A172 (cell line): ENCODE measurements around the gene DACH2. TPM values are rescaled to one million over a fixed set of nuclear protein-coding genes. Genes with fewer than 3 reads are reported as not detected.
"Not testable (repeated sequence)": the region's sequence is repeated elsewhere in the genome, so short reads cannot be mapped to it uniquely, and the experiment has no call there.

Experiments used
- DNase-seq: peaks from one replicate; pipeline ENCODE4 v3.0.0-alpha.2; 2015; ENCODE audit warnings: low spot score
- total RNA-seq: library from RNA; depleted of rRNA; stranded (reverse); fragments of >200 nt; shearing (Covaris generic); gene quantifications from 2 replicates; pipeline ENCODE4 v1.2.3, GENCODE V29; 2014; rRNA removed

The DACH2 gene
- not detected in 2 replicates for total RNA-seq

- DNase-seq, result no peak
Measured at GRCh38 chrX:86148024-86148511, at the start of gene DACH2. DACH2 (plus strand) TSS chrX:86148451.

DNA sequence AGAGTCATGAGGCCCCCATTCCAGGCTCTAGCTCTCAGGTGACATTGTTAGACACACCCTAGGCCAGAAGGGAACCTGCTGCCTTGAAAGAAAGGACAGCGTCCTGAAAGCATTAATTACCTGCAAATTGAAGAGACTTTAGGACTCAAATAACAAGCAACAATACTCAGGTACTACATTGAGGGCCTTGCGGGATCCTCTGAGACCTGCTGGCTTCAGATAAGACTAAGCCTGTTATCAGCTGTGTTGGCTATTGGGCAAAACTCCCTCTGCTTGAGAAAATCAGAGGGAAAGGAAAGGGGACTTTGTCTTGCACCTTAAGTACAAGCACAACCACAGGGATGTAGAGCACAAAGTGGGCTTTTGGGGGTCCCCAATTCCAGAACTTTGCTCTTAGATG, 45.9 kb upstream of the DACH2 start:
- no peak for DNase-seq

- no peak for DNase-seq
Measured at GRCh38 chrX:86103061-86103460, 45.2 kb upstream of the DACH2 start.

- DNase-seq, result no peak
Measured at GRCh38 chrX:86104526-86104925, 43.7 kb upstream of the DACH2 start.

DNA sequence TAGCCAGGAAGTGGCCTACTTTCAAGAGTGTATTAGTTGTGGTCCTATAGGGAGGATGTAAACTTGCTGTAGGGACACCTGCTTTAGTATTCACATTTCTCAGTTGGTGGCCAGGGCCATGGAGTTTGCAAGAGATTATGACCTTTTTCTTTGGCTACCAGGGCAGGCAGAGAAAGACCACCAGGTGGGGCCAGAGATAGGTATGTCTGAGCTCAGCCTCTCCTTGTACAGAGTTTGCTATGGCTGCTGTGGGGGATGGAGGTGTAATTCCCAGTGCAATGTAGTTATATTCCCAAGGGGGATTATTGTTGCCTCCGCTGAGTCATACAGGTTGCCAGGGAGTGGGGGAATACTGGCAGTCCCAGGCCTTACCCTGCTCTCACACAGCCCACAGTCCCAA, 26.3 kb upstream of the DACH2 start:
- no peak for DNase-seq

DNA sequence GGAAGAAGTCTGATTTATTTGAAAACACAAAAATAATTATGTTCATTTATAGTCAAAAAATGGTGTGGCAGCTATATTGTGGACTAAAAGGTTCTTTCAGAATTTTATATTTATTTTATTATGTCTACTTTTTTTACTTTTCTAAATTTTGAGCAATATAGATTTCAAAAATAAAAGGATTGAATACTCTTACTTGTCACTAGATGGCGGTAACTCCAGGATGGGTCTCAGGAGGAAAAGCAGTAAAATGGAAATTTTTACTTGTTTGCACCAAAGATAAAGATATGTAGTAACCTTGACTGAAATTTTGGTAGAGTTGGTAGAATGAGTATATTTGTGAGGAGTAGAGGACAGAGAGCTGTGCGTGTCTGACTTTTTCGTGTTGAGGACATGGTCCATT, 14.5 kb upstream of the DACH2 start:
- no peak for DNase-seq

DNA sequence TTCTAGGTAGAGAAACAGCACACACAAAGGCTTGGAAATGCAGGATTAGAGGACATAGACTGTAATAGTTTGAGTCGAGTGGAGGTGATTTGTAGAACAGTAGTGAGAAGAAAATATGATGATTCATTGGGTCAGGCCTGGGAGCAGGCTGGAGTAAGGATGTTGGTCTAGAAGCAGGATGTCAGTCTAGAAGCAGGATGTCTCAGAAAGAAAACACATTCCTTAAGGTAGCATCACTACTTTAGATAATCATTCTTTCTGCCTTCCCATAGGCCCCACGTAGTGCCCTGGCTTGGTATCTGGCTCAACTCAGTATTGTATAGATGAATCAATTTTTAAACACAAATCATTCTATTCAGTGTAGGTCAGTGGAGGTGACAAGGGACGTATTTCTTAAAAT, 11.2 kb upstream of the DACH2 start:
- no peak for DNase-seq

DNA sequence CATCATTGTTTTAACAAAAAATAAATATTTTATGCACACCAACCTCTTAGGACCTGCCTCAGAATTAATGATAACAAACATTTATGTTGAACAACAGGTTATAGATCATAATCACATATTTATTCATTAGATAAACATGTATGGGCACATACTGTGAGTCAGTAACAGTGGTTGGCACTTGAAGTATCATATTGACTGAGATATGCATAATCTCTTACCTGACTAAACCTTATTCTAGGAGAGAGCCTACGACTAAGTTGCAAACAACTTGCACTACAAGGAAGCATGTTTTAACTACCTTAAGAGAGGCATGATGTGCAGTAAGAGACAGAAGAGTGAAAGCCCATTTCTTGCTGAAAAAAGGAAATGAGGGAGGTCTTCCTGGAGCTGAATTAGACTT, 6.5 kb upstream of the DACH2 start:
- no peak for DNase-seq

- DNase-seq, result no peak
Measured at GRCh38 chrX:86146102-86146501, 2.1 kb upstream of the DACH2 start.

- no peak for DNase-seq
Measured at GRCh38 chrX:86148594-86148993, 343 bp downstream of the DACH2 start.

DNA sequence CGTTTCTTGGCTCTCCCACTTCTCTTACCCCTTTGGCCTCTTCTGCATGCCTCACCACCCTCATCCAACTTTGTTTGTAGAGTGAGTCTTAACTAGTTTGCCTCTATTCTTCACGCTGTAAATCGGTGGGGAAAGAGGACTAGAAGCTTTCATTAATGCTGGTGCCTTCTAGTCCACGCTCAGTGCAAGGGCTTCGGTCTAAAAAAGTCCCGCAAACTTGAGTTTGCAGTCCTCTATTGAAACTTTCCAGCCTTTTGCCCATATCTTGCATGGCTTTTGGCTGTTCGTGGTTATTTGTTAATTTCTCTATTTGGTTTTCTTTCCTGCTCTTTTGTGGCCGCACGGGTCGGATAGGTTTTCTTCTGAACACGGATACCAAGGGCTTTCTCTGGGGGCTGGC, 868 bp downstream of the DACH2 start:
- no peak for DNase-seq

GRCh38 chrX:86154553-86154952, 6.3 kb downstream of the DACH2 start:
- DNase-seq, result no peak

DNA sequence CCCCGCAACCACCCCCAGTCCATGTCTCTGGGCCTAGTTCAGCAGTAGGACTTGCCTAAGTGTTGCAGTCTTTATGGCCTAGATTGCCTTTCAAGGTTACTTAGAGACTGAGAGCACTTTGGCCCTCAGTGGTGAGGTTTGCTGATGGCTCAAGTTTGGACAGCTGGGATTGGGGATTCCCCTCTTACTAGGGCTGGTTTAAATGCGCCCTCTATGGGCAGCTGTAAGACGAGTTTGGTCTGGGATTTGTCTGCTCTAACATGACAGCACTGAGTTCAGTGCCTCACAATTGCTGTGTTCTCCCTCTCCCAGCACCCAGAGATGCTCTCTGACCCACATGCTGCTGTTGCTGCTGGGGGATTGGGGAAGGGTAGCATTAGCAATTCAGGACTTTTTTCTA, 23.1 kb downstream of the DACH2 start:
- peak; percentile 2 for DNase-seq

GRCh38 chrX:86178906-86179305, 30.7 kb downstream of the DACH2 start:
- no peak for DNase-seq

- DNase-seq, result not testable (repeated sequence)
Measured at GRCh38 chrX:86181325-86181724, 33.1 kb downstream of the DACH2 start.

DNA sequence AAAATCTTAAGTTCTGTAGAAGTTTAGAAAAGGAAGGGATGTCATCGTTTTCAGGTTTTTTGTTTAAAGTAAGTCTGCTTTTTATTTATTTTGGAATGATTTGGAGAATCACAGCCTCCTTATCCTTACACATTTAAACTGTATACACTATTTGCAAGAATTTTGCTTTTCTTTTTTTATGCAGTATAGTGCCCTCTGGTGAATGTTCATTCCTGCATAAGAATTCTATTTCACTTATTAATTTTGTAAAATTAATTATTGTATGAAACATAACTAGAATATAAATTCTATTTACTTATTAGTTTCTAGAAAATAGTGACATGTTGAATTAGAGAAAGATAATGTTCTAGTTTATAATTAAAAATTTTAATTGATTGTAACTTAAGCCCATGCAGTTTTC, 44.6 kb downstream of the DACH2 start:
- no peak for DNase-seq

DNA sequence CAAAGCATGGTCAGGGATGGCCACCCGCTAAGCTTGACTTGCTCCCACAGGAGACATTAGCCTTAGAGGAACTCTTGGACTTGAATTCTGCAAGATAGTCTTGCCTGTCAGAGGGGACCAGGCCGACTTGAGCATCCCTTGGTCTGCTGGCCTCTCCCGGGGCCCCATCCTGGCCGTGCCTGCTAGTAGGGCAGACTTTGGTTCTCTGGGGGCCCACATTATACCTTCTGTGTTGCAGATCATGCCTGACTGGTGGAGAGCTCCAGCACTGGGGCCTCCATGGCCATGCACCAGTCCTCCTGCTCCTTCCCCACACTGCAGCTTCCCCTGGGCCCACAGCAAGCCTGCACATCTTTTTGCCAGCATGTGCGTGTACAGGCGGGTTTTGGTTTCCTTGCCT, 46.5 kb downstream of the DACH2 start:
- DNase-seq, result no peak

GRCh38 chrX:86195343-86195742, 47.1 kb downstream of the DACH2 start:
- no peak for DNase-seq

GRCh38 chrX:86197815-86198214, 49.6 kb downstream of the DACH2 start:
- DNase-seq, result no peak

- no peak for DNase-seq
Measured at GRCh38 chrX:86210772-86211171, 62.5 kb downstream of the DACH2 start.

- no peak for DNase-seq
Measured at GRCh38 chrX:86215260-86215659, 67.0 kb downstream of the DACH2 start.

DNA sequence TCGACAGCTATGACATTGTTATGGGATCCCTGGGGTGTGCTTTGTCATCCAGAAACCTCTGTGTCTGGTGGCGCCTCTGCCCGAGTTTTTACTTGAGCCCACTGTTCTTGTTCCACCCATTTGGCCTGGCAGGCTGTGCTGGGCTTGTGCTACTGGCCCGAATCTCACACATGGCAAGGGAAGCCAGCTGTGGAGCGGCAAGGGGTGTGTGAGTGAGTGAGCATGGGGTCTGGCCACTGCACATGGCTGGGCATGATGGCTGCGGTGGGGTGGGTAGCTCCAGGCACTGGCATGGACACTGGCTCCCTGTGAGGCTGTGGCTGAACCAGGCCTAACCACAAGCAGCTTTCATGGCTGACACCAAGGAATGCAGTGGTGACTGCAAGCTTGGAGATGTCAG, 89.2 kb downstream of the DACH2 start:
- no peak for DNase-seq

DNA sequence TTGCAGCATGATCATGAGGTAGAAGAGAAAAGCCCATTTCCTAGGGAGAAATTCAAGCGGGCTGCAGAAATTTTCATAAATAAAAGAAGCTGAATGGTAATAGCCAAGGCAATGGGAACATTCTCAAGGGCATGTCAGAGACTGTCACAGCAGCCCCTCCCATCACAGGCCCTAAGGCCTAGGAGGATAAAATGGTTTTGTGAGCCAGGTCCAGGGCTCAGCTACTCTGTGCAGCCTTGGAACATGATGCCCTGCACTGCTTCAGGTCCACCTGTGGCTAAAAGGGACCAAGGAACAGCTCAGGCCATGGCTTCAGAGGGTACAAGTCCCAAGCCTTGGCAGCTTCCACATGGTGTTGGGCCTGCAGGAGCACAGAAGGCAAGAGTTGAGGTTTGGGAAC, 93.3 kb downstream of the DACH2 start:
- no peak for DNase-seq

- DNase-seq, result no peak
Measured at GRCh38 chrX:86263526-86263925, 115.3 kb downstream of the DACH2 start.

DNA sequence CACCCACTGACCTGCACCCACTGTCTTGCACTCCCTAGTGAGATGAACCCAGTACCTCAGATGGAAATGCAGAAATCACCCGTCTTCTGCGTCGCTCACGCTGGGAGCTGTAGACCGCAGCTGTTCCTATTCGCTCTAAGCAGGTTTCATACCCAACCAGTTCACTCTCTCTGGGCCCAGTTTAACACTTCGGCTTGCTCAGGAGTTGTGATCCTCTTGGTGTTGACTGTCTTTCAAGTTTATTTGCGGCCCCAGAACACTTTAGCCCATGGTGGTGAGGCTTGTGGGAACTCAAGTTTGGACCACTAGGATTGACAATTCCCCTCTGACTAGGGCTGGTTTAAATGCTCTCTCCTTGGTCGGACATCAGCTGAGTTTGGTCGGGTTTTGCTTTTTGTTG, 147.0 kb downstream of the DACH2 start:
- DNase-seq, result no peak
